ENCODE data around the gene UROC1. TPM values are rescaled to one million over a fixed set of nuclear protein-coding genes. Genes with fewer than 3 reads are reported as not detected.

The UROC1 gene
- total RNA-seq, 2 donors from 2014 or later: not detected

DNA sequence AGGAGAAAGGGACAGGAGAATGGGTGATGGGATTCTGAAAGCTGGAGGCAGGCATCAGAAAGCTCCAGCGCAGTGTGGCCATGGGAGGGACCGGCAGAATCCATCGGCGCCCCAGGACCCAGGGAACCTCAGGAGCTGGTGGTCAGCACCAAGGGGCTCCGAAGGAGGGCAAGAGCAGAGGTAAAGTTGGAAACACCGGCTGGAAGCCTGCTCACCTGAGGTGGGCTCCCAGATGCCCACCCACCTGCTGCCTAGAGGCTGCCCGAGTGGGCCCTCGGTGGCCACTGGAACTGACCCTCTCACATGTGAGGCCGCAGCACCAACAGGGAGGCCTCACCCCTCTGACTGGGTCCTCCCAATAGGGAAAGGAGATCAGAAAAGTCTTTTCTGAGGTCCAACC, 31.6 kb downstream of the UROC1 start:
- no peaks in the 10 kb centered on the region for H3K4me1 ChIP-seq
- H3K9me3 ChIP-seq: no peaks in the 10 kb centered on the region
- no peak for DNase-seq
- H3K27ac ChIP-seq: no peak overlapping the region
- 92 to 93% methylated on average over 7 to 8 of the region's 9 CpGs for WGBS, 2 donors
- intact Hi-C loops (cut with DNase I): no loop called here
- TF ChIP-seq, protein P1, sequence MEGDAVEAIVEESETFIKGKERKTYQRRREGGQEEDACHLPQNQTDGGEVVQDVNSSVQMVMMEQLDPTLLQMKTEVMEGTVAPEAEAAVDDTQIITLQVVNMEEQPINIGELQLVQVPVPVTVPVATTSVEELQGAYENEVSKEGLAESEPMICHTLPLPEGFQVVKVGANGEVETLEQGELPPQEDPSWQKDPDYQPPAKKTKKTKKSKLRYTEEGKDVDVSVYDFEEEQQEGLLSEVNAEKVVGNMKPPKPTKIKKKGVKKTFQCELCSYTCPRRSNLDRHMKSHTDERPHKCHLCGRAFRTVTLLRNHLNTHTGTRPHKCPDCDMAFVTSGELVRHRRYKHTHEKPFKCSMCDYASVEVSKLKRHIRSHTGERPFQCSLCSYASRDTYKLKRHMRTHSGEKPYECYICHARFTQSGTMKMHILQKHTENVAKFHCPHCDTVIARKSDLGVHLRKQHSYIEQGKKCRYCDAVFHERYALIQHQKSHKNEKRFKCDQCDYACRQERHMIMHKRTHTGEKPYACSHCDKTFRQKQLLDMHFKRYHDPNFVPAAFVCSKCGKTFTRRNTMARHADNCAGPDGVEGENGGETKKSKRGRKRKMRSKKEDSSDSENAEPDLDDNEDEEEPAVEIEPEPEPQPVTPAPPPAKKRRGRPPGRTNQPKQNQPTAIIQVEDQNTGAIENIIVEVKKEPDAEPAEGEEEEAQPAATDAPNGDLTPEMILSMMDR (IDR thresholded peaks at IDR 0.05): no peak
- no peak for TF ChIP-seq POLR2A (IDR thresholded peaks at IDR 0.05)
- H3K27me3 ChIP-seq: no peaks in the 10 kb centered on the region
- no peaks in the 10 kb centered on the region for H3K36me3 ChIP-seq (replicated peaks in 1 of 2; ENCODE audit: insufficient read depth in 1 of 2, low read depth in 2 of 2)
- H3K4me3 ChIP-seq: no peak overlapping the region
- no peak for ATAC-seq

DNA sequence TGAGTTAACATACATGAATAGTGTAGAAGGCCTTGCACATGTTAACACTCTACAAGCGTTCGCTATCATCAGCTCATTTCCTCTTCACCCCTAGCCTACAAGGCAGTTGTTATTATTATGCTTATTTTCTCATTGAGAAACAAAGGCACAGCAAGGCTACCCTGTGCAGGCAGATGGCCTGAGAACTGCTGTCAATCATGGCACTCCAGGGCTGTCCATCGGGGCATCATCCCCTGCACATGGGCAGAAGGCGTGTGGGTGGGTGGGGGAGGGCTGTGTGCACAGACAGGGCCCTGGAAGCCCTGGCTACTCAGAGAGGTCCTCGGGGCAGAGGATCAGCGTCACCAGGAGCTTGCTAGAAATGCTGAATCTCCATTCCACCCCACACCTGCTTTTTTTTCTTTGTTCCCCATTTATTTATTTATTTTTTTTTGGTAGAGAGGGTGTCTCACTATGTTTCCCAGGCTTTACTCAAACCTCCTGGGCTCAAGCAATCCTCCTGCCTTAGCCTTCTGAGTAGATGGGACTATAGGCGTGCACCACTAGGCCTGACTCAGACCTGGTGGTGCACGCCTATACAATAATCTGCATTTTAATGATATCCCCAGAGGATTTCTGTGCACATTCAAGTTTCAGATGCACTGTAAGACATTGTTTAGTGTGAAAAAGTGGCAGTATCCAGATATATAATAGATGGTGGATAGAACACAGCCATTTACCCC, 32.2 kb downstream of the UROC1 start:
- Histone ChIP-seq H3K9me3 (no peaks in the 10 kb centered on the region), H3K27me3 (no peaks in the 10 kb centered on the region), H3K4me3 (no peak overlapping the region), H3K27ac (no peak overlapping the region), H3K36me3 (replicated peaks in 1 of 2; ENCODE audit: insufficient read depth in 1 of 2, low read depth in 2 of 2) (no peaks in the 10 kb centered on the region), H3K4me1 (no peaks in the 10 kb centered on the region)
- ATAC-seq (no peak), DNase-seq (no peak)
- intact Hi-C loops (cut with DNase I): no loop called here
- no peak for TF ChIP-seq POLR2A (IDR thresholded peaks at IDR 0.05)
- TF ChIP-seq, protein P1 (IDR thresholded peaks at IDR 0.05): no peak
- WGBS, 2 donors: 88% methylated on average over 8 of the region's 8 CpGs

DNA sequence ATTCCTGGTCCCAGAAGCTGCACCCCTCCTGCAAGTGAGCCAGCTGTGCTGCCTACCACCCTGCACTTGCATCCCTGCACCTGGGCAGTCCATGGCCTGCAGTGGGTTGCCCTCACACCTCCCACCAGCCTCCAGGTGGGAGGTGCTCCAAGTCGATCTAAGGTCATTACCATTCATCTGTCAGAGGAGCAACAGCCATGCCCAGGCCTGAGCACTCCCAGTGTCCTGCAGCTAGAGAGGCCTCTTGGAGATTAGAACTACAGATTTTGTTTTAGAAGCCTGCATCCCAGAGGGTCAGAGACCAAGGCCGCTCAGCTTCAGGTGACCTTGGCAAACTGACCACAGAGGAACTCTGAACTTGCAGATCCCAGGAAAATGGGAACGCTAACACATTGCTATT, 32.9 kb downstream of the UROC1 start:
- H3K27ac ChIP-seq: no peak overlapping the region
- WGBS, 2 donors: 68 to 76% methylated on average over 3 of the region's 3 CpGs
- DNase-seq: no peak
- no peaks in the 10 kb centered on the region for H3K27me3 ChIP-seq
- no peak for ATAC-seq
- intact Hi-C loops (cut with DNase I): no loop called here
- no peaks in the 10 kb centered on the region for H3K36me3 ChIP-seq (replicated peaks in 1 of 2; ENCODE audit: insufficient read depth in 1 of 2, low read depth in 2 of 2)
- no peaks in the 10 kb centered on the region for H3K4me1 ChIP-seq
- TF ChIP-seq, protein P1 (IDR thresholded peaks at IDR 0.05): no peak
- no peak for TF ChIP-seq POLR2A (IDR thresholded peaks at IDR 0.05)
- H3K9me3 ChIP-seq: no peaks in the 10 kb centered on the region
- no peak overlapping the region for H3K4me3 ChIP-seq

DNA sequence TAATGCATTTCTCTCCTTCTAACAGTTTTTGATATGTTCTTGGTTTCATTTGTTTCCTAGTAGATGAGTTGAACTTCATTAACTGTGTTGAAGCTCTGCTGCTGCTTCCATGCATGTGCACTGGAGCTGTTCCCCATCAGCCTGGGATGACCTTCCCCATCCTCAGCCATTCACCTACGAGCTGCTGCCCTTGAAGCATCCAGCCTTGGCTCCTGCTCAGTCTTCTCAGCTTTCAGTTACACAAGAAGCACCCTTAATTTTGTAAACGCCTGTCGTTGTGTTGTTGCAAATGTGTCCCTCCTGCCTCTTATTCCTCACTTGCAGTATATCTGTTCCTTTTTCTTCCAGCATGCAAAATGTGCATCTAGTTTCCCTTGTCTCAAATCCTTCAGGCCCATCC, 33.4 kb downstream of the UROC1 start:
- DNase-seq (no peak), ATAC-seq (no peak)
- intact Hi-C loops (cut with DNase I): no loop called here
- no peaks in the 10 kb centered on the region for H3K4me1 ChIP-seq
- H3K9me3 ChIP-seq: no peaks in the 10 kb centered on the region
- no peaks in the 10 kb centered on the region for H3K27me3 ChIP-seq
- WGBS, 2 donors: 74 to 80% methylated on average over 3 of the region's 3 CpGs
- TF ChIP-seq, protein P1 (IDR thresholded peaks at IDR 0.05): no peak
- TF ChIP-seq POLR2A (IDR thresholded peaks at IDR 0.05): no peak
- no peak overlapping the region for H3K27ac ChIP-seq
- no peaks in the 10 kb centered on the region for H3K36me3 ChIP-seq (replicated peaks in 1 of 2; ENCODE audit: insufficient read depth in 1 of 2, low read depth in 2 of 2)
- no peak overlapping the region for H3K4me3 ChIP-seq

- DNase-seq (no peak), ATAC-seq (no peak)
- H3K4me3 ChIP-seq: no peak overlapping the region
These were observed 34.2 kb downstream of the UROC1 start for GRCh38 chr3:126483321-126483761.

More at GRCh38 chr3:126483321-126483761, 34.2 kb downstream of the UROC1 start:
- intact Hi-C loops (cut with DNase I): no loop called here
- WGBS, 2 donors: 83% methylated on average over 14 of the region's 14 CpGs; no CpG with 5 or more reads in 1 of the 2 donors
- Histone ChIP-seq H3K9me3 (no peaks in the 10 kb centered on the region), H3K27ac (no peak overlapping the region), H3K36me3 (replicated peaks in 1 of 2; ENCODE audit: insufficient read depth in 1 of 2, low read depth in 2 of 2) (no peaks in the 10 kb centered on the region), H3K27me3 (no peaks in the 10 kb centered on the region), H3K4me1 (no peaks in the 10 kb centered on the region)
- TF ChIP-seq POLR2A (IDR thresholded peaks at IDR 0.05): no peak
- TF ChIP-seq, protein P1 (IDR thresholded peaks at IDR 0.05): no peak

All from body of pancreas (tissue), 4 donors.